ENCODE results near the gene SSX7.
A peak's percentile ranks its signal among the peaks of the same experiment; 100 is the strongest.
"Not testable (repeated sequence)": the region's sequence is repeated elsewhere in the genome, so short reads cannot be mapped to it uniquely, and the experiment has no call there.

The SSX7 gene

DNA sequence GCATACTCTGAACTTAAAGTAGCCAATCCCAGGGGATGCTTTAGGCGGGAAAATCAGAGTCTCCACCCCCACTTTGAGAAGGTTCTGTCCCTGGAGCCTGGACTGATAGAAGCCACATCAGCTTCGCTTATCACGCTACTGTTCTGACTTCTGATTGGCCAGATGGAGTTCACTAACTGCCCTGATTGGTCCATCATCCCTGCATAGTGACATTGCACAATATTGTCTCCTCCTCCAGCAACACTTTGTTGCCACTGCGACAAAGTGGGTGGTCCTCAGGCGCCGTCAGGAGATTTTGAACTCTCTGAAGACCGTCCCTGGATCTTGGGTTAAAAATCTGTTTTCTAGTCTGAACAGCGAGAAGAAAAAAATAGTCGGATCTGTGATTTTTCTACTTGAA, at the start of gene SSX7:
TSS of gene SSX7 (minus strand) at position 101 of the 400 bp plus-strand sequence. CDS start 1,428 bp downstream, outside the sequence.
- DNase-seq; intact Hi-C loops (cut with DNase I): not testable (repeated sequence)

- intact Hi-C loops (cut with DNase I); DNase-seq: not testable (repeated sequence)
Measured at GRCh38 chrX:52692034-52692433, 37.3 kb upstream of the SSX7 start.

GRCh38 chrX:52662218-52662617, 7.5 kb upstream of the SSX7 start:
- DNase-seq; intact Hi-C loops (cut with DNase I): not testable (repeated sequence)

DNA sequence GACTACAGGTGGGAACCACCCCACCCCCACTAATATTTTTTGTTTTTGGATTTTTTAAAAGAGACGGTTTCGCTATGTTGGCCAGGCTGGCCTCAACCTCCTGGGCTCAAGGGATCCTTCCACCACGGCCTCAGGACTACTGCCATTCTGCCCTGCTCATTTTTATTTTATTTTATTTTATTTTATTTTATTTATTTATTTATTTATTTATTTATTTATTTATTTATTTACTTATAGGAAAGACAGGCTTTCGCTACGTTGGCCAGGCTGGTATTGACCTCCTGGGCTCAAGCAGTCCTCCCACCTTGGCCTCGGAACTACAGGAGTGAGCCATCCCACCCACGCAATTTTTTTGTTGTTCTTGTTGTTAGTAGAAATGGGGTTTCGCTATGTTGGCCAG, 775 bp upstream of the SSX7 start:
- DNase-seq: peak in 1 of 10 donors; percentile 40
- intact Hi-C loops (cut with DNase I): not testable (repeated sequence)

DNA sequence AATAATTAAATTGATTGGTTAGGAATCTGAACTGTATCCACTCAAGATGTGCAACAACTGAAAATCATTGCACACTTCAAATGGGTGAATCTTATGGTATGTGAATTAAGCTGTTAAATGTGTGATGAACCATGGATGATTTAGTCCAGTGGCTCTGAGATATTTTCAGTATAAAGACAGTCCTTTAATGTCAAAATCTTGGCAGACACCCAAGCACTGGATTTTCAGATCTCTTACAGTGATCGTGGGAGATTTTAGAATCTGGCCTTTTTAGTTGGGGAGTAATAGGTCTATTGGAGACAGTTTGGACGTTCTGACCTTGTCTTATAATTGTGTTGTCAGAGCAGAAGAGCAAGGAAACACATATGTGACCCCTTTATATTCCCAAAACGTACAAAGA, 4.0 kb downstream of the SSX7 start:
- not testable (repeated sequence) for DNase-seq

GRCh38 chrX:52648956-52649355, 5.7 kb downstream of the SSX7 start:
- intact Hi-C loops (cut with DNase I); DNase-seq: not testable (repeated sequence)

More for the DNA sequence above, 4.0 kb downstream of the SSX7 start:
- intact Hi-C loops (cut with DNase I): not testable (repeated sequence)

GRCh38 chrX:52628483-52628882, 26.2 kb downstream of the SSX7 start:
- DNase-seq; intact Hi-C loops (cut with DNase I): not testable (repeated sequence)

DNA sequence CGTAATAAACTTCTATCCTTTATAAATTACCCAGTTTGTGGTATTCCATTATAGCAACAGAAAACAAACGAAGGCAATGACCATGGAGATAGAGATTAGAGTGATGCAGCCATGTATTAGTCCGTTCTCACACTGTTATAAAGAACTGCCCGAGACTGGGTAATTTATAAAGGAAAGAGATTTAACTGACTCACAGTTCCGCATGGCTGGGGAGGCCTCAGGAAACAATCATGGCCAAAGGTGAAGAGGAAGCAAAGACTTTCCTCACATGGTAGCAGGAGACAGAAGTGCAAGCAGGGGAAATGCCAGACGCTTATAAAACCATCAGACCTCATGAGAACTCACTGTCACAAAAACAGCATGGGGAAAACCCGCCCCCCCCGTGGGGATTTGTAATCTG, 34.0 kb downstream of the SSX7 start:
- DNase-seq; intact Hi-C loops (cut with DNase I): not testable (repeated sequence)

DNA sequence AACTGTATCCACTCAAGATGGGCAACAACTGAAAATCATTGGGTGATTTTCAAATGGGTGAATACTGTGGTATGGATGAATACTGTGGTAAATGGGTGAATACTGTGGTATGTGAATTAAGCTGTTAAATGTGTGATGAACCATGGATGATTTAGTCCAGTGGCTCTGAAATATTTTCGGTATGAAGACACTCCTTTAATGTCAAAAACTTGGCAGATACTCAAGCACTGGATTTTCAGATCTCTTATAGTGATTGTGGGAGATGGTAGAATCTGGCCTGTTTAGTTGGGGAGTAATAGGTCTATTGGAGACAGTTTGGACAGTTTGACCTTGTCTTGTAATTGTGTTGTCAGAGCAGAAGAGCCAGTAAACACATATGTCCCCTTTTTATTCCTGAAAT, 45.7 kb downstream of the SSX7 start:
- intact Hi-C loops (cut with DNase I): no loop called here
- no peak for DNase-seq

DNA sequence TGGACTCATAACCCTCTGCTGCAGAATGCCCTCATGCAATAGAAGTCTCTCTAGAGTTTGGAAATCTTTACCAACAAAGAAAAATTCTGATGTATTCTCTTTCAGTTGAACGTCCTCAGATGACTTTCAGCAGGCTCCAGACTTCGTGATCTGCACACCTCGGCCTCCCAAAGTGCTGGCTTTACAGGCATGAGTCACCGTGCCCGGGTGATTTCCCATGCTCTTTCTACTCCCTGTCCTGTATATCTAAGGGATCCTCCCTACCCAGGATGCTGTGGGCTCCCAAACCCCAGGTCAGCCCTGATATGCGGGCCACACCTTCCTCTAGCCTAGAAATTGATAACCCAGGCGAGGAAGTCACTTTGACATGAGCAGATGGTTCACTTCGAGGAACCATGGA, 51.5 kb downstream of the SSX7 start:
- DNase-seq; intact Hi-C loops (cut with DNase I): not testable (repeated sequence)

GRCh38 chrX:52598886-52599285, 55.8 kb downstream of the SSX7 start:
- DNase-seq: no peak
- intact Hi-C loops (cut with DNase I): no loop called here

- no peak for DNase-seq
- intact Hi-C loops (cut with DNase I): no loop called here
Measured at GRCh38 chrX:52594658-52595057, 60.0 kb downstream of the SSX7 start.

All from posterior cingulate gyrus (tissue), 11 donors.